Limb (tissue), 2 donors: ENCODE measurements around the gene STMND1.

Experiments used
- DNase-seq, 2 donors: peaks; one replicate each; pipeline ENCODE4 v3.0.0-alpha.2; 2016; ENCODE audit errors: extremely low spot score in 2 of 2

Gene STMND1

DNA sequence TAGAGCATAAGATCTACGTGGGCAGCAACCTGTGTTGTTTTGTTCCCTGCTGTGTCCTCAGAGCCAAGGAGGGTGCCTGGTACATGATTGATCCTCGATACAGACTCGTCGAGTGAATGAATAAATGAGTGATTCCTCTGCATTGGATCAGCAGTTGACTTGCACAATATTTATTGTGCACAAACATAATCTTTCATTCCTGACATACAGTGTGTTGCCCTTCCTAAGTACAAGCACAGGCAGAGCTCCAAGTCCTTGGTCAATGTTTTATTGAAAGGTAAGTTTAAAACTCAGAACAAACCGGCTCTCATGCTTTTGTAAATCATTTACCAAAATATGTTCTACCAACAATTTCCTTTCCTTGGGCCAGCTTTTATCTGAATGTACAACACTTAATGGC is 57.4 kb downstream of the STMND1 start:
- no peak for DNase-seq

DNA sequence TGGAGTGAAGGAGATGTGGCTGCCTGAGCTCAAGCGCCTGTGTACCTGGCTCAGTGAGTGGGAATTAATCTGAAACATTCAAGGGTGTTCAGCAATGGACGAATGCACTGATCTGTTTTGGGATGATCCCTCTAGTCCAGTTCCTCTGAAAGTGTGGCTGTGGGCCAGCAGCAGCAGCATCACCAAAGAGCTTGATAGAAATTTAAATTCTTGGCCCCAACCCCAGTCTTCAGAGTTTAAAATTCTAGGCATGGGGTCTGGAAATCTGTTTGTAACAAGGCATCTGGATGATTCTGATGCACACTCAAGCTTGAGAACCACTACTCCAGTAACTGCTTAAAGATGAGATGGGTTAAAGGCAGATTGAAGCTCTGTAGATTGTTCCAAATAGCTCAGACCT is 59.2 kb downstream of the STMND1 start:
- no peak for DNase-seq

- no peak for DNase-seq
Measured at GRCh38 chr6:17165383-17165782, 63.5 kb downstream of the STMND1 start.

DNA sequence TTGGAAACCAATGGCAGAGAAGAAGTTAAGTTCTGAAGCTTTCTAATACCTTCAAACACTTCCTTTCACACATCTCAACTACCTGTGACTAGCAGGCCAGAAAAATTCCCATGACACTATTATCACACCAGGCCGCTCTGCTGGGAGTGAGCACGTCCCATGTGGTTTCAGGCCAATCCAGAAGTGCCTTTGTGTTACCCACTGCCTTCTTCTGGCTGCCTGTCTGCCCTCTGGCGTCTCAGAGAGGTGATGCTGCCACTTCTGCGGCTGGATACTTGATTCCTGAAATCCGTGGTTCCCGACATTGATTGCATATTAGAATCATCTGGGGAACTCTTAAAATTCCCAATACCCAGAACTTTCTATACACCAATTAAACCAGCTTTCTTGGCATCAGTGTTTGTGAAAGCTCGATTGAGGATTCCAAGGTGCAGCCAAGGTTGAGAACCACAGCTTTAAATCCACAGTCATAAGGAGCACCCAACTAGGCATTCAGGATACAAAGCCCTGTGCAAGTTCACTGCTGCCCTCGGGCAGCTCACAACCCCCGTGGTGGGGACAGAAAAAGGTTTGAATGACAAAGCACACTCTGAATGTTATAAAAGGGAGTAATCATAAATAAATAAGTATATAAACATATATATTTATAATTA is 65.6 kb downstream of the STMND1 start:
- DNase-seq, result peak; percentile 25 to 41

- DNase-seq, result peak; percentile 34 to 40
Measured at GRCh38 chr6:17169291-17169690, 67.4 kb downstream of the STMND1 start.

DNA sequence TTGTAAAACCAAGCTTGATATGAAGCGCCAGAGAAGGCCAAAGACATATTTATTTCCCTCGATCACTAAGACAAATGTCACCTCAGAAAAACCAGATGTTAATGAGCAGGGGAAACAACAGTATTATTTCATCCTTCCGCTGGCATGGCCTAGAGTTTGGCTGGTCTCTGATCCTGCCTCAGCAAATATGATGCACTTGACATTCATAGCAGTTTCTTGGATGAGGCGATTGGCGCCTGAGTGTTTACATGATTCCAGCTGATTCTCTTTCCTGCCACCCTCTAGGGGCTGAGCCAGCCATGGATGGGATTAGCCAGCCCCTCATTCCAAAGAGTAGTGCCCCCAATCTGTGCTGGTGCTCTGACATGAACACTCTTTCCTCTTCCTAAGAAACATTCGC is 67.9 kb downstream of the STMND1 start:
- DNase-seq, result no peak

GRCh38 chr6:17172836-17173470 is 71.1 kb downstream of the STMND1 start:
- no peak for DNase-seq

DNA sequence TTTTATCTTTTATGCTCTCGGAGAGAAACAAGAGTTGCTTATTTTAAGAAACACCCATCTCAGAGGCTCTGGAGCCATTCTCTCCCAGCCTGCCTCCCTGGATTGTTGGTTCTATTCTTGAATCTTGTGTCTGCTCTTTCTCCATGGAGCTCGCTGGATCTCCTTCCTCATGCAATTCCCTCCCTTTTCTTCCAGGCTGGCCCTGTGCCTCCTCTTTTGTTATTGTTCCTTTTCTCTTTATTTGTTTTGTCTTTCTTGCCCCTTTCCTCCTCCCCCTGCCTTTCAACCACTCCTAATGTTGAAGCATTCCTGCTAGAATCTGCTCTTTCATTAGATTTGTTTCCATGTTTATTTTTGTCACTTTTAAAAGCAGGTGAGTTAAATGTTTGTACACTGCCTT is 76.5 kb downstream of the STMND1 start:
- no peak for DNase-seq

GRCh38 chr6:17178754-17179529 is 77.1 kb downstream of the STMND1 start:
- DNase-seq, result no peak

- DNase-seq, result no peak
Measured at GRCh38 chr6:17179530-17180073, 77.8 kb downstream of the STMND1 start.
